Stimulated activated CD4-positive, alpha-beta T cell treated with anti-CD3 and anti-CD28 coated beads, Interleukin-15, amount 100 ng/mL, for 1 hour (primary cell): ENCODE data around the gene ERICH6B.

Experiments used
- DNase-seq, 2 donors: peaks; one replicate each; pipeline ENCODE4 v3.0.0-alpha.2; 2020; ENCODE audit warnings: low read depth in 1 of 2, low spot score in 1 of 2

ERICH6B gene

DNA sequence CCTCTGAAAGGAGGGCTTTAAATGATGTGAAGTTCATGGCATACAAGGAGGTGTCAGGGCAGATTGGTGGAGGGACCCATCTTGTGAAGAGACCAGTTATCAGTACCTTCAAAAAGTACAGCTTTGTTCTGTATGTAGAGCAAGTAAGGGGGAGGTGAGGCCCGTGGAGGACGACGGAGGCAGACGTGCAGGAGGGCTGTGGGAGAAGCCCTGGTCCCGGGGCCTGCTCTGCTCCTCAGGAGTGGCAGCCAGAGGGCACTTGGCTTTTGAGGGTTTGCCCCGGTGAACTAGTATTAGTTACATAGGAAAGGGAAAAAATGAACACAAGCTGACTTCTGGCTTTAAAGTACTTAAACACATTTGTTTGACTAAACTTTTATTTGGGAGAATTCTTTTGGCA, 108.7 kb downstream of the ERICH6B start:
- DNase-seq: no peak

DNA sequence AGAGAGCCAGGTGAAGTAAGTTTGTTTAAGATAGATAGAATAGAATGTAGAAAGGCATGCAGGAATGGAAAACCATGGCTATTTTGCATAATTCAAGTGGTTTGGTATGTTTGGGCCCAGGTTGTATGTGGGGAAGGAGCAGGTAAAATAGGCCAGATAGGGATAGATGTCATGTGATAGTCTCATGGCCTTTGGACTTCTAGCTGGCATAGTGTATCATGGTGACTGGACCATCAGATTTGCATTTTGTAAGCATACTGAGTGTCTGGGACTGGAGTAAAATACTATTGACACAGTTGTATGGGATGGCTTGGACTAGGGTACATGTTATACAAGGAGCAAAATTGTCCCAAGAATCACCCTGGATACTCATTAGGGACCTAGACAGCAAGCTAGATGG, 111.9 kb downstream of the ERICH6B start:
- no peak for DNase-seq

DNA sequence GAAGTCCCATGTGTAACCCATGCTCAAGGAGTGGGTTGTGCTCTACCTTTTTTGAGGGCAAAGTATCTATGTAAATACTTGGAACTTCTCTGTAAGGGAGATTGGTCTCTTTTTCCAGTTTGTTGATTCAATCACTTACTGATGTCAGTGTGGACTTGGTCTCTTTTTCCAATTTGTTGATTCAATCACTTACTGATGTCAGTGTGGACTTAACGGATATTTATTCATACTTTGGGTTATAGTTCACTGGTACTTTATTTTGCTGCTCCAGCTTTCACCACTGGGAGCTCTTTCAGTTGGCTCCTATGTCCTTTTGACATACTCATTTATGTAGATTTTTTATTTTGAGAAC, 114.4 kb downstream of the ERICH6B start:
- DNase-seq: no peak

DNA sequence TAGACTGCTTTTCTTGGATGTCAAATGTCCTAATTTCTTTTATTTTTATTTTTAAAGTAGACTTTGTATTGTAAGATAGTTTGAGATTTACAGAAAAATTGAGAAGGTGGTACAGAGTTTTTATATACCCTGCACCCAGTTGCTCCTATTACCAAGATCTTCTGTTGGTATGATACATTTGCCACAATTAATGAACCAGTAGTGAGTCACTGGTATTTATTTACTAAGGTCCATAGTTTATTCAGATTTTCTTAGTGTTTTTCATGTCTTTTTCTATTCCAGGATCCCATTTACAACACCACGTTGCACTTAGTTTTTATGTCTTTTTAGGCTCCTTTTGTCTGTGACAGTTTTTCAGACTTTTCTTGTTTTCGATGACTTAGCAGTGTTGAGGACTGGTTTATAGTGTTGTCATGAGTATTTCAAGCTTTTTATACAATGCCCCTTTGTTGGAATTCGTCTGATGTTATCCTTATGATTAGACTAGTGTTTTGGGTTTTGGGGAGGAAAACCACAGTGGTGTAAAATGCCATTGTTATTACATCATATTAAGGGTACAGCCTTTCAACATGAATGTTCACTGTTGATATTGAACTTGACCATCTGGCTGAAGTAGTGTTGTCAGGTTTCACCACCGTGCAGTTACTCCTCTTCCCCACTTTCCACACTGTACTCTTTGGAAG, 114.9 kb downstream of the ERICH6B start:
- DNase-seq: no peak

DNA sequence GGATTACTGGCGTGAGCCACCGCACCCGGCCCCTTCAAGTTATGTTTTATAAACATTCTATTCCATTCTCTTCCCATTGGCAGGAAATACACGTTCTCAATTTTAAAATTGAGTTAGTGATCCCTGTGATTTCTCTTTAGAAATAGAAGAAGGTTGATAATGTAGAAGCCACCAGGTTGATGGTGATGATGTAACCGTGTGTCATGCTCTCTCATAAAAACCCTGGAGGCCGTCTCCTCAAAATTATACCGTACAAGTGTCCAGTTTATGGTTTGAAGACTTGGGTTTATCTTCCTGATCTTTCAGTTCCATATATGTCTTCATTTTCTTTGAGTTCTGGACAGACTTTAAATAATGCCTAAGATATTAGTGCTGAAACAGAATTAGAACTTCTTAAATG, 118.6 kb downstream of the ERICH6B start:
- DNase-seq: no peak

DNA sequence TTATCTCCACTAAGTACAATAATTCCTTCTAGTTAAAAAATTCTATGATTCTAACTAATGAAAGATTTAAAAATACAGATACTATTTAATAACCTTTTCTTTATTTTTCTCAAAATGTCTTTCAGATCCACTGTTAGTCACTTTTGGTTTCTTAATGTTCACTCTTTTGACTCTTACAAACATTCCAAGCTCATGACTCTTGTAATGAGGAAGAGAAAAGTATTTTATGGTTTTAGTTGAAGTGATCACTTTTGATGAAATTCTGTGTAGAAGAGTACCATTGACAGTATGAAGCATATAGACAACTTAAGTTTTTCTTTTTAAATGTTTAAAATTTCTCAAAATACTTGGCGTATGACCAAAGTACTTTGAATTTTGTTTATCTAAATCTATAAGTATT, 123.0 kb downstream of the ERICH6B start:
- DNase-seq: no peak
